NCI-H2227 (cell line): ENCODE data around the gene EI24.
A peak's percentile ranks its signal among the peaks of the same experiment; 100 is the strongest.
"Not testable (repeated sequence)": the region's sequence is repeated elsewhere in the genome, so short reads cannot be mapped to it uniquely, and the experiment has no call there.

ENCODE experiments used
- DNase-seq: peaks from one replicate; lab custom pipeline; 2025; ENCODE audit not compliant: unreplicated experiment; lab: John Stamatoyannopoulos, UW

EI24 gene

DNA sequence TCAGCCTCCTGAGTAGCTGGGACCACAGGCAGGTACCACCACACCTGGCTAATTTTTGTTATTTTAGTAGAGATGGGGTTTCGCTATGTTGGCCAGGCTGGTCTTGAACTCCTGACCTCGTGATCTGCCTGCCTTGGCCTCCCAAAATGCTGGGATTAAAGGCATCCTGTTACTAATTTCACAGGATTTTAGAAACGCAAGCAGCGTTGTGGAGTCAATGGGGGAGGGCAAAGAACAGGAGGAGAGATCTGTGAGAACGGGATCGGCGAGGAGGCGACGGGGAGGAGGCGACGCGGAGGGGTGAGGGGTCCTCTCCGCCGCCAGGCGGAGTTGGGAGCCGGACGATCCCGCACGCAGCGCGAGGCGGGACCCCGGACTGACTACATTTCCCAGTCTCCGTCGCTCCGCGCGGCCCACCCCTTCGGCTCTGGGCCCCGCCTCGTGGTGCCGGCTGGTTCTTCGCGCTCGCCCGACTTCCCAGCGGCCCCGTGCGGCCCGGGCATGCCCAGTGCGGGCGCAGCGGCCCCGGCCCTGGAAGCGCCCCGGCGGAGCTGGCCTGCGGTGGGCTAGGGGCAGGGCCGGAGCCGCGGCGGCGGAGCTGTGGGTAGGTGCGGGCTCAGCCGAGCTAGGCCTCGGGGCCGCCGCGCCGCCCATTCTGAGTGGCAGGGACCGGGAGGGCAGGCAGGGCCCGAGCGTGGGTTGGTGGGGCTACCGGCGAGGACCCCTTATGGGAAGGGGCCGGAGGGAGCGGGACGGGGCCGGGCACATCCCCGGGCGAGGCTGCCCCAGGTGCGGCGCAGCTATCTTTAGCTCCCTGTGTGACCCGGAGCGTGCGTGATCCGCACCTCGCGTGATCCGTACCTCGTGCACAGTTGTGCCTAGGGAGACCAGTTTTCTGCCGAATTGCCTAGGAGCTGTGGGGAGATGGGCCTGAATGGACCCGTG is at the start of gene EI24:
Gene EI24, plus strand, starts transcription at position 508 of the 945 bp plus-strand sequence. CDS start 3,051 bp downstream, outside the sequence.
- peak; percentile 94 for DNase-seq

DNA sequence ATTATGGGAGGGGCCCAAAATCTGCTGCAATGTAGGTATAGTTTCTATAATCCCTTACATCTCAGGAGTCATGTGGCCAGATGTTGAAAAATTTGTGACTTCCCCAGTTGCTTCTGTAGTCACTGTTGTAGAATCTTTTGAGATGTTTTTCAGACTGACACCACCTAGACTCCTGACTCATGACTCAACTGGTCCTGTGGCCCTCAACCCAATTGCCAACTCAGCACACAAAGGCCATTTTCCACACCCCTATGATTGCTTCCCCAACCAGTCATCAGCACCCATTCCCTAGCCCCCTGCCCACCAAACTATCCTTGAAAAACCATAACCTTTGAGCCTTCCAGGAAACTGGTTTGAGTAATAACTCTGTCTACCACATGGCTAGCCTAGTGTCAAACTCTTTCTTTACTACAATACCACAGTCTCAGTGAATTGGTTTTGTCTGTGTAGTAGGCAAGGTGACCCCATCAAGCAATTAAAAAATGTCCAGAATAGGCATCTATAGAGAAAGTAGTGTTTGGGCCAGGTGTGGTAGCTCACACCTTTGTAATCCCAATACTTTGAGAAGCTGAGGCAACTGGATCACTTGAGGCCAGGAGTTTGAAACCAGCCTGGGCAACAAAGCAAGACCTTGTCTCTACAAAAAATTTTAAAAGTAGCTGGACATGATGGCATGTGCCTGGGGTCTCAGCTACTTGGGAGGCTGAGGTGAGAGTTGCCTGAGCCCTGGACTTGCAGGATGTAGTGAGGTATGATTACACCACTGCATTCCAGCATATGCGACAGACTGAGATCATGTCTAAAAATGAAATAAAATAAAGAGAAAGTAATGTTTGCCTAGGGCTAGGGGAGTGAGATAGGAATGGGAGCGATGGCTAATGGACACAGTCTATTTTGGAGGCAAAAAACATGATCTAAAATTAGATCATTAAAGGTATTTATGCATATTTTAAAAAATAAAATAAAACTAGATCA is 49.1 kb upstream of the EI24 start:
- no peak for DNase-seq

DNA sequence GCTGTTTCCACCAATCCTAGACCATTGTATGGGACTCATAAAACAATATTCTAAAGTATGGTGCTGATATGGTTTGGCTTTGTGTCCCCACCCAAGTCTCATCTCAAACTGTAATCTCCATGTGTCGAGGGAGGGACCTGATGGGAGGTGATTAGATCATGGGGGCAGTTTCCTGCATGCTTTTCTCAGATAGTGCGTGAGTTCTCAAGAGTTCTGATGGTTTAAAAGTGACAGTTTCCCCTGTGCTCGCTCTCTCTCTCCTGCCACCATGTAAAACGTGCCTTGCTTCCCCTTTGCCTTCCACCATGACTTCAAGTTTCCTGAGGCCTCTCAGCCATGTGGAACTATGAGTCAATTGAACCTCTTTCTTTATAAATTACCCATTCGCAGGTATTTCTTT is 44.0 kb upstream of the EI24 start:
- DNase-seq, result no peak

DNA sequence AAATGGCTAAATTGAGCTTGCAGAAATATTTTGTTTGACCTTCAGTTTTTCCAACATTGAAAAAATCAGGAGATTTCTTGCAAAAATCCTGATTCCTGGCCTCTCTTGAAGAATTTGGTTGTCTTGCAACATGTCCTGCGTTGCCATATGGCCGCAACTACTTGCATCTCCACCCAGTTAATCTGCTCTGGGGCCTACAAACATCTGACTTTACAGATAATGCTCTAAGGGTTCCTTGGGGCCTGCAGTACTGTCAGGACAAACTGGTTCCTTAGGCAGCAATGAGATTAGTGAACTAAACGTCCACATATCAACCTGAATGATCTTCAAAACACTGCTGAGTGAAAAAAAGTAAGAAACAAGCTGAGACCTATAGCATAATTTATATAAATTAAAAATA is 36.6 kb upstream of the EI24 start:
- DNase-seq, result no peak

DNA sequence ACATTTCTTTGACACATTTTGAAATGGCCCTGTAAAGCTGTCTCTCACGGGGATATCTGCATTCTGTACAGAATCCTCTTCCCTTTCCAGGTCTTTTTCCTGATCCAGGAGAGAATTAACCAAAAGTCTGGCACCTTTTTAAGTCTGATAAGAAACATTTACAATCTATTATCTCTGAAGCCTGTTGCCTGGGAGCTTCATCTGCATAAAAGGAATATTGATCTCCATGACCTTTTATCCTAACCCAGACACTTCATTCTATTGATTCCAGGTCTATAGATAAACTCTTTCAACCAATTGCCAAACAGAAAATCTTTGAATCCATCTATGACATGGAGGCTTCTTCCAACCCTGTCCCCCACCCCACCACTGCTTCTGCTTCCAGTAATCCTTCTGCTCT is 33.7 kb upstream of the EI24 start:
- no peak for DNase-seq

DNA sequence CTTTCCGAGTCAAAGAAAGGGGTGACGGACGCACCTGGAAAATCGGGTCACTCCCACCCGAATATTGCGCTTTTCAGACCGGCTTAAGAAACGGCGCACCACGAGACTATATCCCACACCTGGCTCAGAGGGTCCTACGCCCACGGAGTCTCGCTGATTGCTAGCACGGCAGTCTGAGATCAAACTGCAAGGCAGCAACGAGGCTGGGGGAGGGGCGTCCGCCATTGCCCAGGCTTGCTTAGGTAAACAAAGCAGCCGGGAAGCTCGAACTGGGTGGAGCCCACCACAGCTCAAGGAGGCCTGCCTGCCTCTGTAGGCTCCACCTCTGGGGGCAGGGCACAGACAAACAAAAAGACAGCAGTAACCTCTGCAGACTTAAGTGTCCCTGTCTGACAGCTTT is 32.4 kb upstream of the EI24 start:
- not testable (repeated sequence) for DNase-seq

DNA sequence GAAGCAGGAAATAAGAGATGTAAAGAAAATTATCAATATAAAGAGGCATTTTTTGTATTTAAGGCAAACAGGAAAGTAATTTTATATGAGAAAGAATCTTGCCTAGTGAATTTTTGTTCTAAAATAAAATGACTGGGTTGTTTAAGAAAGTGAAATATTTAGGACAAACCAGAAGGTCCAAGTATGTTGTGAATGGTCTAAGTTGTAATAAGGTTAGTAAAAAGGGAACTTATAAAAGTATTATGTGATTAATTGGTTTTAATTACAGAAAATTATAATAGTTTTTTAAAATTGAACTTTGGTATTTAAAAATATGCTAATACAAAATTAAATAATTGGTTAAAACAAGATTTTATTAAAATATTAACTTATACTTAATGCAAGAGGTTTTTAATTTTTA is 26.6 kb upstream of the EI24 start:
- no peak for DNase-seq

DNA sequence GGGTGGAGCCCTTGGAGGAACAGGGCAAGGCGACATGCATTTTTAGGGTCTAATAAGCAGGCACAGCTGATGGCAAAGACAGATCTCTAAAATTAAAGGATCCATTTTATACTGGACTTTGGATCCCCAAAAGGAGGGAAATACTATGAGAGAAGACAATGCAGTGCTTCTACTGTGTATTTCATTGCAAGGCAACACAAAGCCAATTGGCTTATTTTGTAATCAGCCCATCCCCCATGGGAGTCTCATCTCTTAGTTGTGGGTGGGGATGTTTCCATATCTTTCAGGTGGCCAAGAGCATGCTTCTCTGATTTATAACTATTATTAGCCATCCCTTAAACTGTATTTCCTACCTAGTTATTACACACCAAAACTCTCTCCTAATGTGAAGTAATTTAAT is 18.5 kb upstream of the EI24 start:
- DNase-seq, result no peak

DNA sequence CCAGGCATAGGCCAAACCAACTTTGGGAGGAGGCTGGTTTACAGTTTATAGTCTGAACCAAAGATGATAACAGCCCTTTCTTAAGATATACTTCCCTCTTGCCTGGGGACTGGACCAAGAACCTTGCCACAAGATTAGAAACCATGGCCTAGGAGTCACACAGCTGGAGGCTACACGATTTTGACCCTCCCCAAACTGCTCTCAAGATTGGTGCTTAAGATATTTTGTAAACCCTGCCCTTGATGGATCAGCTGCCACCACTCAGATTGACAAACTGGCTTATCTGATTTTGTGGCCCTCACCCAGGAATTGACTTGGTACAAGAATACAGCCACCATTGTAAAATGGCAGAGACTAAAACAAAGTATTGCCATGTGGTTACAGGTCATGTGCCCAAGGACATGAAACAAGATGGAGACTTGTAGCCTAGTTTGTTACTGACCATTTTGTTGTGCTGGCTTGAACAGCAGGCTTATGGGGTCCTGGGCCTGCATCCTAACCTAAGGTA is 17.4 kb upstream of the EI24 start:
- no peak for DNase-seq

DNA sequence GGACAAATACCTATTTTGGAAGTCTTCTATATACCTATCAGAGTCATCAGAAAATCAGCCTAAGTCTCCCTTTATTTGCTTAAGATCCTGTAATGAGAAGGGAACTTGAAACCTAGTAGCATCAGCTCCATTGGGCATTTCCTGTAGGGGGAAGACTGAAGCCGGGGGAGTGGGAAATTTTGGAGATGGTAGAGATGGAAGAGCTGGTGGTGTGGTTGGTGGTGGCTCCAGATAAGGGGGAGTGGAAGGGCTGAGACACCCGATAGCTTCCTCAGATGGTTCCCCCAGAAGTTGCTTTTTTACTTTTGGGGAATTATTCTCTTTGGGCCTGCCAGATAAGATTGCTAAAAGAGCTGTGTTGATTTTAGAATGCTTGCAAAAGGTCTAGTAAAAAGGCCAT is 16.4 kb upstream of the EI24 start:
- no peak for DNase-seq

DNA sequence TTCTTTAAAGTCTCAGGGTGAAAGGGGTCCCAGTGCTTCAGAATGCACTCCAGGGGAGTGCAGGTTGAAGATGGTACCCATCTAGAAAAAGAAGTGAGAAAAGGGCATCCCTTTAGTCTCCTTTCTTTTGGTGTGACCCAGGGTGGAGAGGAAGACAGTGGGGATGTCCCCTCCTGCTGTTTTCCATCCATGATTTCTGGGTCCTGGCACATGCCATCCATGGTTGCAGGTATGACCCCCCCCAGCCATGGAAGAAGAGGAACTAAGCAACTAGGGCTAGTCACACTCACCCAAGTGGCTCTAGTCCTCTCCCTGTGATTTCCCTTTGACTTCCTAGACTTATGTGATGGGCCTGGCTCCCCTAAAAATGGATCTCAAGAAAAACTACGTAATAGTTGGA is 15.9 kb upstream of the EI24 start:
- no peak for DNase-seq

DNA sequence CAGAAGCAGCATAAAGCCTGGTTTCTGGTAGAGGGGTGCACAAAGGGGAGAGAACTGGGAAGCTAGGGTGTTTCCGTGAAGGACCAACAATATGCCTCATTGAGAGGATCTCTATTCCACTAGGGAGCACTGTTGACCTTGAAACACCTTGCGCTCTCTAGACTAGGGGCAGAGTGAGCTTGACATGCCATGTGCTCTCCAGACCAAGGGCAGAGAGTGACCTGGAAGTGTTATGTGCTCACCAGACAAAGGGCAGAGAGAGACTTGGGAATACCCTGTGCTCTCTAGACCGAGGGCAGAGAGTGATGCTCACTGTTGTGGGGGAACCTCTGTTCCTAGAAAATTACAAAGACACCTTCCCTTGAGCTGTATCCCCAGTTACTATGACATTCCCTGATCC is 15.2 kb upstream of the EI24 start:
- no peak for DNase-seq

DNA sequence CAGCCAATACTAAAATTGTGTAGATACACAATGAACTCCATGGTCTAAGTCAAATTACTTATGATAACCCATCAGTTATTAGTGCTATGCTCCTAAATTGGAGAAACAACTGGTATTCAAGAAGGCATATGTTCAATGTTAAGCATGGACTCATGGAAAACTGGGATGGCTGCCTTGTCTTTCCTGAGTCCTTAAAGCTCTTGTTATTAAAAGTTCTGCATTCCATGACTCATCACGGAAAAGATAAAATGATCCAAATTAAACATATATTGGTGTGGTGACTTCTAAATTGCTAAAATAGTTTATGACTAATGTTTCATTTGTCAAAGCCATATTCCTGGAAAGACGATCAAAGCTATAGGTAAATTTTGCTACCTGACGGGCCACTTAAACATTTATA is 9.4 kb upstream of the EI24 start:
- no peak for DNase-seq

DNA sequence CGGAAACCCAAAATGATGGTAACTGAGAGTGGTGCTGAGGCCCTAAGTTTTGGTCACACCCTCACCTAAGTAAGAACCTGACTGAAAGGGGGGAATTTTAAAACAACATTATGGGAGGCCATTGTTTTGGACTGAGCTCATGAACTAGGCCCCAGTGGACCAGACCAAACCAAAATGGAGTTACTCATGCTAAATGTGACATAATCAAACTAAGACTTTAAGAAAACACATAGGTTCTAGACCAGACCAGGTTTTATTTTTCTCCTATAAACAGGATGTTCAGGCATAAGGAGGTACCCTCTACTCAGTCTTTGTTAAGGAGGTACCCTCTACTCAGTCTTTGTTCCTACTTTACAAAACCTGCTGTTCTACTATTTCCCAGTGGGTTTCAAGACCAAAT is 7.4 kb upstream of the EI24 start:
- no peak for DNase-seq

DNA sequence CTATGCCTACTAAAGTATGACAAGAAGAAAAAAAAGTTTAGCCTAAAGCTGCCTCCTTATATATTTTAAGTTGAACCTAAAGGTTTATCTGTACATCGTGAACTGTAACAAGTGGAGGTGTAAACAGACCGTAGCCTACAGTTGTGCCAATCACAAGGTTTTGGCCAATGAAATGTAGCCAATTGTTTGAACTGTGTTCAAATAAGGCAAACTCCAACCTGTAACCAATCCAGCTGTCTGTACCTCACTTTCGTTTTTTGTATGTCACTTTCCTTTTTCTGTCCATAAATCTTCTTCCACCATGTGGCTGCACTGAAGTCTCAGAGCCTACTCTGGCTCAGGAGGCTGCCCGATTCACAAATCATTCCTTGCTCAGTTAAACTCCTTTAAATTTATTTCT is 6.8 kb upstream of the EI24 start:
- no peak for DNase-seq

DNA sequence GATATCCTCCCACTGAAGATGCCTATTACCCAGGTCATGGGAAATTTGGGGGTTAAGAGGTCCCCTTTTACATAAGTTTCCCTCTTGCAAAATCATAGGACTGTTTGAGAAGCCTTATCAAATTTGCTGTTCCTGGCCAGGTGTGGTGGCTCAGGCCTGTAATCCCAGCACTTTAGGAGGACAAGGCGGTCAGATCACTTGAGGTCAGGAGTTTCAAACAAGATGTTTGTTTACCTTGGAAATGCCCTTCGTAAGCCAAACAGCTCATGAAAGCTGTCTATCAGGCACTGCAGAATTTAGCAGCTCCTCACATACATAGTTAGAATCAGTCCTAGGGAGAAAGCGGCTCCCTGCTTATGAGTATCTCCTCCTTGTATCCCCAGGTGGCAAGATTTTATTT is 4.9 kb upstream of the EI24 start:
- no peak for DNase-seq

DNA sequence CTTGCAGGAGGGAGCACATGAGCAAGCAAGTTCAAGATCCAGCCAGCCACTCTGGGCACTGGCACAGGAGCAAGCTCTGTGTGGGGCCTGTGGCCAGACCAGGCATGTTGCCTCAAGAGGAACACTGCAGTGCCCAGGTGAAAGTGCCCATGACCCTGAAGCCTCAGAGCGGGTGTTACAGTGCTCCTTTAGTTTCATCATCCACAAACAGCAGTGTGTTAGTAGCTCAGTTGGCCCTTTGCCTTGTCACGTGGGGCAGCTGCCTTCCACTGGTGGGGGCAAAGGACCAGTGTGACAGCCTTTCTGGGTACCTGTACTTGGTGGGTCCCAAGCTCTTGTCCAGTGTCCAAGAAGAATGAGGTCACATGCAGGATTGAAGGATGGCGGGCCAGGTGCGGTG is 3.0 kb upstream of the EI24 start:
- DNase-seq, result no peak

DNA sequence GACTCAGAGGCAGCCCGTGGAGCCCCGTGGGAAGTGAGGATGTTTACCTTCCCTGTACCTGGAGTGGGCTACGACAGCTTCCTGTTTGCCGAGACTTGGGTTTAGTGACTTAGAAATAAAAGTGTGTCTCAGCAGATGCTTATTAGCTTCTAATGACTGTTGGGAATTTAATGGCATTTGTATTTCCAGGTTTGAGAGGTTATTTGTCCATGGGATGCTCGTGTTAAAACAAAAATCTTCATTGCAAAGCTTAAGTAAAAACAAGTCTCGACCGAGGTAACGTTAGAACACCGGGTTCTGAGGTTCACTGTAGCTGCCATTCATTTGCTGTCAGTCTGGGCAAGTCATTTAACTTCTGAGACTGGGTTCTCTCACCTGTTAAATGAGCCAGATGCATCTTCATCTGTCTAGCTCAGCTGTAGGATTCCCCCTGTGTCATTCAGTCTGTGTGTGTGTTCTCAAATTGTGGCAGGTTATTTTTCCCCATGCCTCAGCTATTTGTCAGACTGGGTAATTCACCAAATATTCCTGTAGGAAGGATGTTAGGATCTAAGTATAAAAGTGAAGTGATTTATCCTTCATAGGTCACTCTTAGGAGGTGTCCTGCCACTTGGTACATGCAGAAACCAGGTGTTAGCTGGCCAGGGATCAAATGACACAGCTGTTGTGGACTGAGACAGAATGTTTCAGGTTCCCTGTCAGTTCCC is 791 bp downstream of the EI24 start:
- no peak for DNase-seq

DNA sequence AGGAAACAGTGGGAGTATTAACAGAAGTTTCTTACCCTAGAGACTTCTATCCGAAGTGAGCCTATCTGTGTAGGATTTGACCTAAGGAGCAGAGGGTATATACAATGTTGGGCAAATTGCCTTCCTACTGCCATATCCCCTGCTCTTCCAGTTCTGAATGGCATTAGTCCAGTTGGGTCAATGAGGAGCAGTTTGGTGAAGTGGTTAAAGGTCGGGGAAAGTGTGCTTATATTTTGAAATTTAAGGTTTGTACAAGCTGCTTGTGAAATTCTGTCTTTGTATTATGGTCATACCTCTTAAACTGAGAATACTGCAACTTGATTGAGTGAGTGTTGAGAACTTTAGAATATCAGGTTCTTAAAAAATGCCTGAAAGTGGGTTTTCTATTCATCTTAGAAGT is 1.7 kb downstream of the EI24 start:
- no peak for DNase-seq

DNA sequence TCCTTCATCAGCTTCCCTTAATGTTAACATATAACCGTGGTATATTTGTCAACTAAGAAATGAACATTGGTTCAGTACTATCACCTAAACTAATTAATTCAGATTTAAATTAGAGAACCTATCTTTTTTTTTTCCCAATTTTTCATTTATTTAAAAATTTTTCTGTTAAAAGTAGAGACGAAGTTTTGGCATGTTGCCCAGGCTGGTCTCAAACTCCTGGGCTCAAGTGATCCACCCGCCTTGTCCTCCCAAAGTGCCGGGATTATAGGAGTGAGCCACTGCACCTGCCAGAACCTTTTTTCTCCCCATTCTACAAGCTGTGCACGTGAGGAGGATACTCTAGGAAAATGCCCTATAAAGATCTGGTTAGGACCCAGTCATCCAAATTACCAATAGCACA is 3.6 kb downstream of the EI24 start:
- DNase-seq, result no peak

DNA sequence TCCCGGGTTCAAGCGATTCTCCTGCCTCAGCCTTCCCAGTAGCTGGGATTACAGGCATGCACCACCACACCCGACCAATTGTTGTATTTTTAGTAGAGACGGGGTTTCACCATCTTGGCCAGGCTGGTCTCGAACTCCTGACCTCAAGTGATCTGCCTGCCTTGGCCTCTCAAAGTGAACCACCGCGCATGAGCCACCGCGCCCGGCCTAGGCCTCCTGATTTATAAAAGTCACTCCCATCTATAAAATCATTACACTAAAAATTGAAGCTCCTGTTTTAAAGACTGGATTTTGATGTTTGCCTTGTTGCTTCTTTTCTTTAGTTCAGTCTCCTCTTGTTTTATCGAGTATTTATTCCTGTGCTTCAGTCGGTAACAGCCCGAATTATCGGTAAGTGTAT is 7.9 kb downstream of the EI24 start:
- DNase-seq, result not testable (repeated sequence)
